Right atrium auricular region (tissue), 2 donors: ENCODE measurements around the gene QTRT2. TPM values are rescaled to one million over a fixed set of nuclear protein-coding genes. Genes with fewer than 3 reads are reported as not detected.

Source experiments
- DNase-seq: peaks from one replicate; pipeline ENCODE4 v3.0.0-alpha.2; 2019; ENCODE audit warnings: low spot score
- H3K27ac ChIP-seq, 2 donors: fragments of 200-600 bp; sonication (generic); 1 replicate in 1 of 2; 2 replicates in 1 of 2; pipeline ENCODE4 v1.5.1; 2016 to 2019
- H3K27me3 ChIP-seq, 2 donors: fragments of 200-600 bp; sonication (generic); one replicate each; pipeline versions ENCODE4 v1.5.1 to v1.6.0; 2017 to 2019
- H3K36me3 ChIP-seq: fragments of 200-600 bp; sonication (generic); one replicate; pipeline ENCODE4 v1.5.1; 2016
- H3K4me1 ChIP-seq, 2 donors: fragments of 200-600 bp; sonication (generic); one replicate each; pipeline versions ENCODE4 v1.5.1 to v1.6.0; 2017 to 2019
- H3K4me3 ChIP-seq, 2 donors: fragments of 200-600 bp; sonication (generic); 1 replicate in 1 of 2; 2 replicates in 1 of 2; pipeline ENCODE4 v1.5.1; 2017 to 2019; ENCODE audit warnings: mild to moderate bottlenecking in 1 of 2, moderate library complexity in 1 of 2
- H3K9me3 ChIP-seq, 2 donors: fragments of 200-600 bp; sonication (generic); one replicate each; pipeline ENCODE4 v1.5.1; 2019
- CTCF ChIP-seq, 2 donors: fragments of 200-600 bp; sonication (generic); IDR thresholded peaks; one replicate each; pipeline ENCODE4 v1.5.1; 2019; ENCODE audit warnings: antibody characterized with exemption in 2 of 2
- total RNA-seq, 2 donors: library from RNA; depleted of rRNA; stranded (reverse); fragments of >200 nt; gene quantifications; one replicate each; pipeline ENCODE4 v1.1.0, GENCODE V29; 2016

The QTRT2 gene
- total RNA-seq, 2 donors from 2014 or later, result 4.9 to 5.6 TPM

GRCh38 chr3:114127517-114127916, 71.0 kb downstream of the QTRT2 start:
- Histone ChIP-seq H3K9me3 (no peaks in the 10 kb centered on the region), H3K27me3 (no peaks in the 10 kb centered on the region), H3K4me1 (no peaks in the 10 kb centered on the region), H3K27ac (no peak overlapping the region), H3K36me3 (no peaks in the 10 kb centered on the region), H3K4me3 (no peak overlapping the region)
- TF ChIP-seq CTCF (IDR thresholded peaks at IDR 0.05), result no peak
- DNase-seq, result no peak

GRCh38 chr3:114128231-114128630, 71.7 kb downstream of the QTRT2 start:
- Histone ChIP-seq H3K27me3 (no peaks in the 10 kb centered on the region), H3K36me3 (no peaks in the 10 kb centered on the region), H3K4me1 (no peaks in the 10 kb centered on the region), H3K27ac (no peak overlapping the region), H3K4me3 (no peak overlapping the region), H3K9me3 (no peaks in the 10 kb centered on the region)
- TF ChIP-seq CTCF (IDR thresholded peaks at IDR 0.05), result no peak
- DNase-seq, result no peak

GRCh38 chr3:114128826-114129225, 72.3 kb downstream of the QTRT2 start:
- Histone ChIP-seq H3K9me3 (no peaks in the 10 kb centered on the region), H3K4me1 (no peaks in the 10 kb centered on the region), H3K27me3 (no peaks in the 10 kb centered on the region), H3K4me3 (no peak overlapping the region), H3K36me3 (no peaks in the 10 kb centered on the region), H3K27ac (no peak overlapping the region)
- DNase-seq, result no peak
- no peak for TF ChIP-seq CTCF (IDR thresholded peaks at IDR 0.05)

GRCh38 chr3:114132500-114132899, 76.0 kb downstream of the QTRT2 start:
- DNase-seq, result no peak
- no peaks in the 10 kb centered on the region for H3K9me3 ChIP-seq
- no peaks in the 10 kb centered on the region for H3K4me1 ChIP-seq
- H3K27me3 ChIP-seq, result no peaks in the 10 kb centered on the region
- no peak for TF ChIP-seq CTCF (IDR thresholded peaks at IDR 0.05)
- H3K27ac ChIP-seq, result no peak overlapping the region
- H3K36me3 ChIP-seq, result no peaks in the 10 kb centered on the region
- H3K4me3 ChIP-seq, result no peak overlapping the region

- Histone ChIP-seq H3K9me3 (no peaks in the 10 kb centered on the region), H3K27me3 (no peaks in the 10 kb centered on the region), H3K36me3 (no peaks in the 10 kb centered on the region), H3K4me3 (no peak overlapping the region), H3K4me1 (no peaks in the 10 kb centered on the region), H3K27ac (no peak overlapping the region)
- no peak for DNase-seq
- TF ChIP-seq CTCF (IDR thresholded peaks at IDR 0.05), result no peak
These were observed 77.4 kb downstream of the QTRT2 start for GRCh38 chr3:114133947-114134346.

Other genes starting within 250 kb of the QTRT2 start
- gene GRAMD1C, start 217.9 kb upstream of the QTRT2 start, total RNA-seq, result 1 to 10 TPM; 1.2 to 3.0 TPM
- gene ZDHHC23, start 108.7 kb upstream of the QTRT2 start, total RNA-seq, result 1 to 10 TPM; 1.1 to 2.0 TPM
- gene CCDC191, start 211 bp upstream of the QTRT2 start, total RNA-seq, result 1 to 10 TPM in 1 of 2 donors, under 1 TPM in 1; 0.75 to 1.3 TPM
- not detected for gene DRD3, start 122.3 kb downstream of the QTRT2 start, total RNA-seq
- gene ZNF80, start 180.8 kb downstream of the QTRT2 start, total RNA-seq, result not detected
- under 1 TPM in 1 of 2 donors, not detected in 1; 0.67 TPM for gene TIGIT, start 237.3 kb downstream of the QTRT2 start, total RNA-seq